Prostate gland (tissue), 2 donors: ENCODE data around the gene TICRR.

Experiments
- CTCF ChIP-seq, 4 experiments: fragments of 200-600 bp in 2 of 4; fragments of 450-650 bp in 2 of 4; sonication (generic) in 2 of 4; IDR thresholded peaks; 1 replicate in 3 of 4; 2 replicates in 1 of 4; pipeline ENCODE4 v1.5.1; 2016 to 2019; ENCODE audit warnings: antibody characterized with exemption in 4 of 4, mild to moderate bottlenecking in 2 of 4, moderate library complexity in 2 of 4
- POLR2AphosphoS5 ChIP-seq: sonication (generic); formaldehyde crosslinking; IDR thresholded peaks from one replicate; pipeline ENCODE4 v1.6.1; 2017; ENCODE audit warnings: antibody characterized with exemption

- TF ChIP-seq CTCF (IDR thresholded peaks at IDR 0.05) (no peak), POLR2AphosphoS5 (no peak)
These were observed 76.9 kb downstream of the TICRR start for GRCh38 chr15:89652131-89652530.
